HG02852 (cell line): ENCODE results near the gene FOXL1.

Experiments used
- ATAC-seq: cut with Tn5 transposase; IDR thresholded peaks from one replicate; pipeline ENCODE4 v1.9.1; 2021; ENCODE audit warnings: mild to moderate bottlenecking, moderate library complexity; ENCODE audit not compliant: unreplicated experiment

Gene FOXL1

DNA sequence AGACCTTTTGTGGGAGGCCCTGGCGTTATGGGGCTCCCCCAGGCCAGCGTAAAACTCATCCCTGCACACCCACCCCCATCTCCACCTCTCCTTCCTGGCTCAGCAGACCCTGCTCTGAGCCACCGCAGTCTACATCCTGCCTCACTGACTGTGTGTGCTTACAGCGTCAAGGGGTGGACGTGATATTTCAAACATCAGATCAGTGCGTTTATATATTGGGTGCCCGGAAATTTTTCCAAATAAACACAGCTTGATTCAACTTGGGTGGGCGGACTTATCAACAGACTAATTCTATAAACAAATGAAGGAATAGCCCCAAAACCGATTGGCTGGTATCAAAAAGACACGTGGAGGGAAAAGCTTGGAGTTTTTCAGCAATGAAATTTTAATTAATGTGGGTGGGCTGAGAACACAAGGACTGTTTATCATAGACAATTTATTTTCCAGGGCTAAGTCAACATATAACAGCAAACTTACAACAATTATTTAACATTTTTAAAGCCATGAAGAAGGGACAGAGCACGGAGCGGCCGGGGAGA is at the start of gene FOXL1:
Gene FOXL1, plus strand, starts transcription at position 489 of the 539 bp plus-strand sequence. CDS start 175 bp downstream, outside the sequence.
- no peak for ATAC-seq

DNA sequence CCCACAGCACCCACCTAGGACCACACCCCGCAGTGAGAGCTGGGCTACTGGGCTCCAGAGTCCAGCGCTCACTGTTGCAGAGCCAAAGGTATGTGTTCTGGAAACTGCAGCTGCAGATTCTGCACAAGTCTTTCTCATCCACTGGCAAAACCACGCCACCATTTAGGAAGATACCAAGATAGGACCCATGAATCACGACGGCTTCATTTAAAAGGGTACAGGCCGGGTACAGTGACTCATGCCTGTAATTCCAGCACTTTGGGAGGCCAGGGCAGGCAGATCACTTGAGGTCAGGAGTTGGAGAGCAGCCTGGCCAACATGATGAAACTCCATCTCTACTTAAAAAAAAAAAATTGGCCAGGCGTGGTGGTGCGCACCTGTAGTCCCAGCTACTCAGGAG is 49.2 kb upstream of the FOXL1 start:
- no peak for ATAC-seq

DNA sequence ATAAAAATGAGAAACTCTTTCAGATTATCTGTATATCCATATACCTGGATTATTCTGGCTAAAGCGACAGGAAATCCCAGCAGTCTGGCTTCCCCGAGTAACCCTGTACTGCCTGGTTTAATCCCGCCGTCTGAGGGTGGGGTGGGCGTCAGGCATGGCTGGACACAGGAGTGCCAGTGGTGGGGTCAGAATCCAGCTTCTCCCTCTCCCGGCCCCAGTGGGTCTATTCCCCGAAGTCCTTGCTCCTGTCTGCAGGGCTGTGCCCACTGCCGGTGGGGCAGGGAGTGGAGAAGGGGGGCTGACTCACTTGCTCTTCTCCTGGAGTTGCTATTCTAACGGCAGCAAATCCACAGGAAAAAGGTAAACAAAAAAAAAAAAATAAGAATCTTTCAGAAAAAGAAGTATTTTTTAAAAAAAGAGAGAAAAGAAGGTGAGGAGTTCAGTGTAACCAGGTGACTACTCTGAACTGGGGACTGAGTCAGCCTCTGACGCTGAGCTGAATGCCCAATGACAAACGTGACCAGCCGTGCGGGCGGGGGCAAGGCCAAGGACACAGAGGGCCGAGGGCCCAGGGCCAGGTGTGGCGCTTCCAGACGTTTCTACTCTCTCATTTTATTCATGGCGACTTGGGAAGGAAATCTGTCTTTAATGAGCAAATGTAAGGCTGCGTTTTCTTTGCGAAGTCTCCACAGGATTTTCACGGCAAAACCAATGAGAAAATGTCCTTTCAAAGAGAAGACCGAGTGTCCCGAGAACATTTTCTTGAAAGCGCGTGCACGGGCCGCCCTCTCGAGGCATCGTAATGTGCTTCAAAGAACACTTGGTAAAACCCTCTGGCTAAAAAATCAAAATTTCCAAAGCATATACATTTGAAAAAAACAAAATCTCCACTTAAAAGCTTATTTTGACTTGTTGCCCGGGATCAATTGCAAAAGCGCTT is 47.8 kb upstream of the FOXL1 start:
- ATAC-seq: no peak

DNA sequence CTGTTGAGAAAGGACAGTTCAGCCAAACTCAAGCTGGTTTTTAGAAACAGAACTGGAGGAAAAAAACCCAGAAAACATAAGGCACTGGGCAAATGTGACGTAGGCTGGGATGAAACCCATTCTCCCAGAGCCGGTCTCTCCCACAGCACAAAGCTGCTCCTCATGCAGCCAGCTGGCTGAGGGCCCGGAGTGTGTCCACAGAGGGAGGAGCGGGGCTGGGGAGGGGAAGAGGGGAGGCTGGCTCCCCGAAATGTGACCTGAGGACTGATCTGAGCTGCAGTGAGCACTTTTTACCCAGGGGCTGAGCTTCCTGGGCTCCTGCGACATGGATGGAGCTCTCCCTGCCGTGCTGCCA is 47.2 kb upstream of the FOXL1 start:
- no peak for ATAC-seq

DNA sequence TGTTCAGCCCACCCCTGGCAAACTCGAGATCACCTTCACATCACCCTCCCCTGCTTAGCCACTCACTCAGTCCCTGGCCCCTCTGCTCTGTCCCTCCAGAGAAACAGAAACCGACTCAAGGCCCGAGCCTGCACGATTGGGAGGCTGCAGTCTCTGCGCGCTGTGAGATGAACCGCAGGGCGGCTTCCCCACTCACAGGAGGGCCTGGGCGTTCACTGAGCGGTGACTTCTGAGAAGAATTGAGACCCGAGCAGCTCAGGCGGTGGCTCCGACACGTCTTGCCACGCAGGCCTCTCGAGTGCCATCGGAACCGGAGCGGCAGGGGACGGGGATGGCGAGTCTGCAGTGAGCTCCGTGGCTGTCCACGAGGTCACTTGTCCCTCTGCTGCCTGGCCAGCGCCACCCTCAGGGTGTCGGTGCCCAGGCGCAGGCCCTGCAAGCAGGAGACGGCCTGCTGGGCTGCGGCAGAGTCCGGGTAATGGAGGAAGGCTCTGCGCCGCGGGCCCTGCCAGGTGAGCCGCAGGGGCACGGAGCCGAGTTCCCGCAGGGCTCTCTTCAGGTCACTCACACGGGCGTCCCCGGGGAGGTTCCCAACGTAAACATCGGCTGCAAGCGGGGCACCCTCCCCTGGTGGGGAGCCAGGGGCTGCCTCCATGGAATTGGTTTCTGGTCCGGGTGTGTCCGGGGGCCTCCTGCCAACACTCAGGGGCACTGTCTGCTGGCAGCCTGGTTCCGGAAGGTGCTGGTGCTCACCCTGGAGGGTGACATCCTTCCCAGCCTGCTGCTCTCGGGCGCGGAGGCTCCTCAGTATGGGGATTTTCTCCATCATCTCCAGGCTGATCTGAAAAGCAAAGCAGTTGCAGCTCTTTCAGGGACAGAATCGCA is 46.5 kb upstream of the FOXL1 start:
- ATAC-seq: no peak

DNA sequence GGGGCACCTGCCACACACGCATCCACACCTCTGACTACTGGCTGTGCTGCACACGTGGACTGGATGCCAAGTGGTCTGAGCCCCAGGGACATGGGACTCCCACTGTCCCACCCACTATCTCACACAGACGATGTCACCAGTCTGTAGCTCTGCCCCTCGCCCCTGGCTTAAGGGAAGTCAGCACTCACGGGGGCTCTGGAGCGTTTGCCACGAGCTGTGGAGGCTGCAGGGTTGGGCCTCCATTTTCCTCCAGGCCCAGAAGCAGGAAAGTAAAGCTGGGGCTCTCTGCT is 45.9 kb upstream of the FOXL1 start:
- ATAC-seq: no peak

DNA sequence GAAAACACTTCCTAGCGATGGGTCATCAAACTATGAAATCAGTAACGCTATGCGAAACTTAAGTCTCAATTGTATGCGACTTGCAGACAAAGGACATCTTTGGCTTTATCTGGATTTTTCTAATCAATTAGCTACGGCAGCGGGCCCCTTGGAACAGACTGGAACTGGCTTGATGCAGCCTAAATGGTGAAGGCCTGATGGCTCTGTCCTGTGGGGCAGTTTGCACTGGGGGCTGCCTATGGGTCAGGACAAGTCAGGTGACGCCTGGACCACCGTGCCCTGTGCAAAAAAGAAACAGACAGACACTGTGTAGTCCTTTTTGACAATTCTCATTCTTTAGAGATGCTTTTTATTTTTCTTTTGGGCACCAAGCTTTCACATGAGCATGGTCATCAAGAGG is 45.3 kb upstream of the FOXL1 start:
- ATAC-seq: no peak

DNA sequence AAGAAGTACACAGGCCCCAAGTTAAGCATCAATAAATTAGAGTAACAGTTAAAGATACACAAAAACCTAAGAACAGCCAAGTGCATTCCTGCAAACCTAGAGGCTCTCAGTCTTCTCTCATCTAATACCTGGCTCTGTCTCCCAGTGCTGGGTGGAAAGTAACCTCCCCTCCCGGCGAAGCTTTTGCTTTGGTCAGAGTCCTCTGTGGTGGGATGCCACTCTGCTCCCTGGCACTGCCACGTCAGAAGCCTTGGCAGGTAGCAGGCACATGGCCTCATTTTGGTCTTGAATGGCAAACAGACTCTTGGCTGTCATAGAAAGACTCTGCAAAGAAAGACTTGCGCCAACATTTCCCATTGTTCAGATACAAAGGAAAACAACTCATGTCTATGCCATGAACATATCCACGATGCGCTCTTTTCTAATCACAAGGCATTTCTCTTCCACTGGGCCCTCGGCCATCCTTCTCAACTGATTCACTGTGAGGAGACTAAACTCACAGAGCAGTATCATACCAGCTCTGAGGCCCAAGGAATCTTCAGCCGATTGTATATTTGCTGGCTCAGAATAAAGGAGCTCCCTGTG is 44.5 kb upstream of the FOXL1 start:
- ATAC-seq: no peak

DNA sequence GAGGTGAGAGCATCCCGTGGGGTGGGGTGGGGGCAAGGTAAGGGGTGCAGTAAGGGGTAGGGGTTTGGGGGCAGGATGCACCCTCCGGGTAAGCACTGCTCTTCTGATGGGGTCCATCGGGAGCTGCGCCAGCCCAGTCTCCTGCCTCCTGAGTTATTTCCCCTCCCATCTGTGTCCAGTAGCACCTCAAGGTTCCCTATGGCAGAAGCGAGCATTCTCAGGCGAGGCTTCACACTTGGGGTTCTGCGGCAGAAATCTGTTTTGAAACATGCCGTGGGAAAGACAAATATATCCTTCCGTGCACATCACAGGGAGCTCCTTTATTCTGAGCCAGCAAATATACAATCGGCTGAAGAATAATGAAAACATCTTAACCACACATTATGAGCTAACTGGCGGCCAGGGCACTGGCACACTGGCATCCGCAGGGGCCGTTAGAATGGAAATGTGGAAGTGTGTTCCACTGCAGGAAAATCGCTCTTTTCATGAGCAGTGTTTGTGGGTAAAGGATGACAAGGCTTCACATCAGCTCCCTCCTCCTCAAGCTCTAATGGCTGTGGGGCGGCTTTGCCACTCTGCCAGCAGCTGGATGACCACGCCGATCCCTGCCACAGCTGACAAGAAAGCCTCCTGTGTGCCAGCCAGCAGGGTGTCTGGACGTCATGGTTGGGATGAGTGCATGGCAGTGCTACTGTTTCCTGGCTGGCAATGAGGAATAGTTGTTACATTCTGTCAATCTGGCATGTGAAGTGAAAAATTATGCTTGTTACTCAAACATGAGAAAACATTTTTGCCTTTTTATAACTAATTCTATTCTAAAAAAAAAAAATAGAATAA is 43.4 kb upstream of the FOXL1 start:
- no peak for ATAC-seq

DNA sequence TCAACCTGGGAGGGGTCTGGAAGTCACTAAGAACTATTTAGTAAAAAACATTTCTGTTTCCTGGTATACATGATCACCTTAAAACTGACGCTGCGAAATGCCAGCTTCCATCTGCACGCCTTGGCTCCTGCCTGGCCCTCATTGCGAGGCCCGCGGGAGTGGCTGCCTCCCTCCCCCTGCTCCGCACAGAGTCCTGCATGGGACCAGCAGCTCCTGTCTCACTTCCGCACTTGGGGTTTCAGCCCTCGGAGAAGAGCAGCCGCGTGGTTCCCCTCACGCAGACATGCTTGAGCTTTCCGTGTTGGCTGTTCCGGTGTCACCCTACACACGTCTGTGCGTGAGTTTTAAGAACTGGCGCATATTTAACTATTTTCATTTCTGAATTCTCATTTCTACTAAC is 41.7 kb upstream of the FOXL1 start:
- ATAC-seq: no peak

DNA sequence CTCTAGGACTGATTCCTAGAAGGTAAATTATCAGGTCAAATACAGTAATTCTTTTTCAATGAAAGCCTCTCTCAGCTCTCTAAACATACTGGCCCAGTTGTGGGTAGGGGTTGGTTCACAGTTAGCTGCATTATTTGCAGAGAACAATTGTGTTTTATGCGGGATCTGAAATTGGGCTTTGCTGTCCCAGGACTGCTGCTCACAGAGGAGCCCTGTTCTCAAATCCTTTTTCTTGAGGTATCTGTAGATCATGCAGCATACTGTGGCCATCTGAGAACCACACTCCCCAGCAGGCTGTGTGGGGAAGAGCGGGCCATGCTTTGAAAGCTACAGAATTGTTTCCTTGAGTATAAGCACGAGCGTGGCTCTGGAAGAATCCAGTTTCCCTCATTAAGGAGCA is 40.9 kb upstream of the FOXL1 start:
- no peak for ATAC-seq

DNA sequence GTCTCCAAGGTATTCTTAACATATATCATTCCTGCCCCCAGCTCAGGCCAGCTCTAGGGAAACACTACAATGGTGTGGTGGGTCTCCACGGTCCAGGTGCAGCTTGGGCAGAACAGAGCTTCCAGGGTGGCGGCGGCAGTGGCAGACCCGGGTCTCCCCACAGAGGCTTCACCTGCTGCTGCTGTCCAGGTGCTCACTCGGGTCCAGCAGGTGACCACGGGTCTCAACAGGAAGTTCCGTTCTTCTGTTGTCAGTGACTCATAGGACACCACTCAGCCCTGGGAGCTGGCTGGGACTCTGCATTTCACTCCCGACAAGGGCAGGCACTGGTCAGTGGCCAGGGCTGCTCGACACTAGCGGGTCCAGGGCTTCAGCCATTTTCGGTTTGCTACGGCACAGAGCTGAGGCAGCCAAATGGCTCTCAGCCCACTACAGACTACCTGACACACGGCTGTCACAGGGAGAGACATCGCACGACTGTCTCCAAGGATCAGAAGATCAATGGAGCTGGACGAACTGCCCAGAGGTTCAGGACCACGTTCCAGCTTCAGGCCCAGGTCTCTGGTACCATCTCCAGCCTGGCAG is 40.1 kb upstream of the FOXL1 start:
- ATAC-seq: no peak

DNA sequence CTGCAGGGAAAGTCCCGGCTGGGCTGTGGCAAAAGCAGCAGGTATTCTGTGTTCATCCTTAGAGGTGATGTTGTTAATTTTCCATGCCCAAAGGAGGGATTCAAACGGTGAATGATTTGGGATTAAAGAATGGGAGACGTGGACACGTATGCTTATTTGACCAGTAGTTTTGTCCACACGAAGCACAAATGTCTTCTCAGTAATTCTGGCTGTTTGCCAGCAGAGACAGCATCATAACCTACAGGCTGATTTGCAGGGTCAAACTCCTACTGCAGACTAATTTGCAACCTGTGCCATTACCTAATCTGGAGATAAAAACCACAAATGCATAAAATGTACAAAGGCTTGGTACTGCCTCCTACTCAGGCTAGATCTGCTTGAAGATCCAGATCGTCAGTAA is 37.5 kb upstream of the FOXL1 start:
- no peak for ATAC-seq

DNA sequence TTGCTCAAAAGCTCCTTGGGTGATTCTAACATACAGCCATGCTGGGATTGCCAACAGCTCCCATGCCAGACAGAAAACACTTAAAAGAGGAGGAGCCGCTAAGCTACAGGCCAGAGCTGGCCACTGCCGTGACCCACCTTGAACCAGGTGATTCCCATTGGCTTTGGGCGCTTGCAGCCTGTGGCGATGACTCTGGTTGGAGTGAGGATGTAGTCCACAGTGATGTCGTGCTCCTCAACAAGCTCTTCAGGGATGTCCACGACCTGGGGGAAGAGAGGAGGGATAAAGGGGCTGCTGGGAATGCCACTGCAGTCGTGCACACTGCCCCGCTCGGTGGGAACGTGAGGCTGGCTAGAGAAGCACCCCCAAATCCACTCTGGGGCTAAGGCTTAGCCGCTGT is 36.8 kb upstream of the FOXL1 start:
- ATAC-seq: no peak

DNA sequence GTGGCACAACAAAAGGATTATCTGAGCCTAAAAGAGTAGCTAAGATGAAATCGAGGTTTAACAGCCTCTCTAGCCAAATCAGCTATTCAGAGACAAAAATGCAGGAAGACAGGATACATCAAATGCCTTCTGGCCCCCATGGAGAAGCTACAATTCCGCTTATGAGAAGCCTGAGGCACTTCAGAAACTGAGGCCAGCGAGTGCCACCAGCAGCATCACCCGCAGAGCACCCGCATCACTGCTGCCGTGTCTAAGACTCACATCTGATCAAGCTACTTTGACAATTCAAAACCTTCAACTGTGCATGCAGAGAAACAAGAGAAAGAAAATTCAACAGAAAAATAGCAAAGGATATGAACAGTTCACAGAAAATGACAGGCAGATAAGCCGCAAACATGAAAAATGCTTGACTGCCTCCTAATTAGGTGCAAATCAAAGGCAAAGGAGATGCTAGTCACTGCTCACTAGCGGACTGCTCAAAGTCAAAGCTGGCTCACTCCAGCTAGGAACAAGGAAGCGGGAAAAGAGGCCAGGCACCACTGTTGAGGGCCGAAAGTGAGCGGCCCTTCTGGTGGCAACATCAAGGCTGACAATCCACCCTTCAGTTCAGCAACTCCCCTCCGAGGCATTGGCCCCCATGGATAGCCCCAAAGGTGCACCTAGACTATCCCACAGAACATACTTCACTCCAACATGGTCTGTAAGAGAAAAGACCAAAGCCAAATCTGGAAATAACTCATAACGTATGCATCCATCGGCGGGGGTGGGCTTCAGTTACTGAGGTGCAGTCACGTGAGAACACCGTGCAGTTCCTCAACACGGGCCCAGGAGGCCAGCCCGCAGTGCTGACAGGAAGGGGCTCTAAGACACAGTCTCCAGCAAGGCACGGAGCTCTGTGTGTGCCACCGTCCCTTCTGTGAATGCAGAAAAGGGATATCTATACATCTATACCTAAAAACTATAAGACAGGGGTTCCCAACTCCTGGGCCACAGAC is 35.3 kb upstream of the FOXL1 start:
- ATAC-seq: no peak

DNA sequence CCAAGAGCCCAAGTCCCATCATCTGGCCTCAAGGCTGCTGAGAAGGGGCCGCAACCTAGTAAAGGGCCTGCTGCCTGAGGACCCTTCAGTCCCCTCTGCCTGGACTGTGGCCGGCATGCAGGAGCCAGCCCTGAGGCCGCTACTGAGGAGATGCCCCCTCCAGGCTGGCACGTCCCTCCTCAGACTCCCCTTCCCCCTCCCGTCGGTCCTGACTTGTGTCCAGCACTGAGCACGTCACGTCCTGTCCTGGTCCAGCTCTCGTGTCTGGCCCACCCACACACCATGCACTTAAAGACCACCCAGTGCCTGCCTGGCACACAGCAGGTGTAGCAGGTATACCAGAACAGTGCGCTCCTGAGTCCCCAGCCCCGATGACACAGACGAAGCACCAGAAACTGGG is 32.9 kb upstream of the FOXL1 start:
- no peak for ATAC-seq

DNA sequence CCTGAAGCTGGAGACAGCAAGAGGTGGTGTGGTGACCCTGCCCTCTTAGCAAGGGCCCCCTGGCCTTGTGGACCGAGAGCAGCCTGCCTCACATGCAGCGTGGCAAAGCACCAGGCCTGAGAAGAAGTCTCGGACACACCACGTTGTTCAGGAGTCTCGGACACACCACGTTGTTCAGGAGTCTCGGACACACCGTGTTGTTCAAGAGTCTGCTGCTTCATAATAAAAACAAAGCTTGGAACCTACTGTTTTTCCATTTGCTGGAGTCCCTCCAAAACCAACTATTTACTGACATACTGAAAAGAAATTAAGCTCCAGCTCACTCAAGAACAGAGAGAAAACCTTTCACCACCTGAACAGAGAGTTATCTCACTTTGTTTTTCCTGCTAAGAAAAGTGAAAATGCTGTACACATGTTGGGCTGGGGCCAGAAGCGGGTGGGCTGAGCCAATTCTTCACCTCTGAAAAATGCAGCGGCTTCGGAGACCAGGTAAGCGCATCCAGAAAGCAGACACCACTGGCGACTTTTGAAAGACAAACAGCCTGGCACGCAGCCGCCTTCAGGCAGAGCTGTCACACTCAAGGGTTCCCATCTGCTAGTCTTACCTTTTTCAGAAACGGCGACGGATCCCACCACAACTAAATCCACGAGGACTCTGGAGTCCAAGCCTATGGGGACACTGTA is 32.3 kb upstream of the FOXL1 start:
- ATAC-seq: no peak

DNA sequence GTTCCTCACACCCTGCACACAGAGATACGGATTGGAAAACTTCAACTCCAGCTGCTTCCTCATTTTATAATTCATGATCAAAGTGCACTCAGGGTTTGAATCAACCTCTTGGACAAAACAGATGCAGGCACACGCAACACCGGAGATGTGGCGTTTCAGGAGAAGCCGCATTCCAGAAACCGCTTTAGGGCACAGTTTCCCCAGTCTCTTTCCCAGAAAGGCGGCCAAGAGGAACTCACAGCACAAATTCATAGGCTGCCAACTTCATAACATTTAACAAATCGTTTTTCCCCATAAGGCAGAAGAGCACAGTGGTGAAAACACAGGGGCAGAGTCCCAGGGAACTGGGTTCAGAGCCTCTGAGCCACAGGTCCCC is 31.7 kb upstream of the FOXL1 start:
- no peak for ATAC-seq

DNA sequence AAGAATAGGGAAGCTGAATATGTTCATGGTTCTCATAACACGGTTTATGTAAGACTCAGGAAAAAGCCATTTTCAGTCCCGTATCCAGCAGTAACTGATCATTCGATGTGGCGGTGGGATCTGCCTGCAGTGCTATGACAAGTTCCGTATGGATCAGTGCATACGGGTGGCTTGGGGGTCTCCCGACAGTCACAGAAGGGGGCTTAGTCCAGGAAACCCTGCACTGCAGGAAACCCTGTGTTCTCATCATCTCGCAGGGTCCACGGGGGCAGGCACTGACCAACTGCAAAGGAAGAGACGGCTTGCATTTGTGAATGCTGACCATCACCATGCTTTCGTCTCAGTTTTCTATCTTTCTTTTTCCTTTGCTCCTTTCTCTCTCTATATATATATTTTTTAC is 31.1 kb upstream of the FOXL1 start:
- no peak for ATAC-seq
